KMS-11 (cell line): Measurements from ENCODE around the gene TCTN3.

Experiments
- H2AFZ ChIP-seq: fragments of 200-600 bp; sonication (generic); 2 replicates; pipeline ENCODE4 v1.6.1; 2016; ENCODE audit warnings: antibody characterized with exemption, mixed run types, low read depth
- H3K27ac ChIP-seq: fragments of 200-600 bp; sonication (generic); 2 replicates; pipeline ENCODE4 v1.6.1; 2016; ENCODE audit warnings: mild to moderate bottlenecking, mixed run types
- H3K27me3 ChIP-seq: fragments of 200-600 bp; sonication (generic); 2 replicates; pipeline ENCODE4 v1.6.1; 2017; ENCODE audit warnings: mild to moderate bottlenecking, low read depth, mixed run types, moderate library complexity; ENCODE audit not compliant: insufficient read depth
- H3K36me3 ChIP-seq: fragments of 200-600 bp; sonication (generic); 2 replicates; pipeline ENCODE4 v1.6.1; 2017; ENCODE audit warnings: mild to moderate bottlenecking, mixed run types; ENCODE audit not compliant: insufficient read depth
- H3K4me1 ChIP-seq: fragments of 200-600 bp; sonication (generic); 2 replicates; pipeline ENCODE4 v1.6.1; 2016; ENCODE audit warnings: mild to moderate bottlenecking, low read depth, mixed run types; ENCODE audit not compliant: poor library complexity, severe bottlenecking
- H3K4me2 ChIP-seq: fragments of 200-600 bp; sonication (generic); 2 replicates; pipeline ENCODE4 v1.7.0; 2016; ENCODE audit warnings: mild to moderate bottlenecking, mixed run types
- H3K4me3 ChIP-seq: fragments of 200-600 bp; sonication (generic); IDR thresholded peaks from 2 replicates; pipeline ENCODE4 v1.6.1; 2017; ENCODE audit warnings: low read depth, low read length, mixed read lengths; ENCODE audit not compliant: insufficient read depth
- H3K79me2 ChIP-seq: fragments of 200-600 bp; sonication (generic); 2 replicates; pipeline ENCODE4 v1.6.1; 2016; ENCODE audit warnings: low read depth, mixed run types; ENCODE audit not compliant: insufficient read depth
- H3K9ac ChIP-seq: fragments of 200-600 bp; sonication (generic); 2 replicates; pipeline ENCODE4 v1.6.1; 2016; ENCODE audit warnings: mild to moderate bottlenecking, mixed run types
- H4K20me1 ChIP-seq: fragments of 200-600 bp; sonication (generic); 2 replicates; pipeline ENCODE4 v1.6.1; 2016; ENCODE audit warnings: mild to moderate bottlenecking, mixed run types; ENCODE audit not compliant: insufficient read depth
- TF ChIP-seq, protein P1 (sequence below): fragments of 200-600 bp; sonication (generic); conservative IDR thresholded peaks from 2 replicates; pipeline ENCODE4 v1.6.1; 2017; ENCODE audit warnings: low read depth, mild to moderate bottlenecking, antibody characterized with exemption, low read length, moderate library complexity, mixed read lengths

Gene TCTN3

DNA sequence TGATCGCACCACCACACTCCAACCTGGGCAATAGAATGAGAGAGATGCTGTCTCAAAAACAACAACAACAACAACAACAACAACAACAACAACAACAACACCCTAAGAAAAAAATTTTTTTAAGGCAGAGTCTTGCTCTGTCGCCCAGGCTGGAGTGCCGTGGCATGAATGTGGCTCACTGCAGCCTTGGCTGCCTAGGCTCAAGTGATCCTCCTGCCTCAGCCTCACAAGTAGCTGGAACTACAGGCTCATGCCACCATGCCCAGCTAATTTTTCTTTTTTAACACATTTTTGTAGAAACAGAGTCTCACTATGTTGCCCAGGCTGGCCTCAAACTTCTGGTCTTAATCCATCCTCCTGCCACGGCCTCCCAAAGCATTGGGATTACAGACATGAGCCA lies 55.8 kb downstream of the TCTN3 start:
- no peaks in the 10 kb centered on the region for H3K27me3 ChIP-seq
- H3K4me1 ChIP-seq: no peaks in the 10 kb centered on the region
- no peak overlapping the region for H2AFZ ChIP-seq
- no peak overlapping the region for H3K4me3 ChIP-seq
- H4K20me1 ChIP-seq: no peaks in the 10 kb centered on the region
- no peak overlapping the region for H3K9ac ChIP-seq
- no peak overlapping the region for H3K4me2 ChIP-seq
- no peaks in the 10 kb centered on the region for H3K79me2 ChIP-seq
- TF ChIP-seq, protein P1, sequence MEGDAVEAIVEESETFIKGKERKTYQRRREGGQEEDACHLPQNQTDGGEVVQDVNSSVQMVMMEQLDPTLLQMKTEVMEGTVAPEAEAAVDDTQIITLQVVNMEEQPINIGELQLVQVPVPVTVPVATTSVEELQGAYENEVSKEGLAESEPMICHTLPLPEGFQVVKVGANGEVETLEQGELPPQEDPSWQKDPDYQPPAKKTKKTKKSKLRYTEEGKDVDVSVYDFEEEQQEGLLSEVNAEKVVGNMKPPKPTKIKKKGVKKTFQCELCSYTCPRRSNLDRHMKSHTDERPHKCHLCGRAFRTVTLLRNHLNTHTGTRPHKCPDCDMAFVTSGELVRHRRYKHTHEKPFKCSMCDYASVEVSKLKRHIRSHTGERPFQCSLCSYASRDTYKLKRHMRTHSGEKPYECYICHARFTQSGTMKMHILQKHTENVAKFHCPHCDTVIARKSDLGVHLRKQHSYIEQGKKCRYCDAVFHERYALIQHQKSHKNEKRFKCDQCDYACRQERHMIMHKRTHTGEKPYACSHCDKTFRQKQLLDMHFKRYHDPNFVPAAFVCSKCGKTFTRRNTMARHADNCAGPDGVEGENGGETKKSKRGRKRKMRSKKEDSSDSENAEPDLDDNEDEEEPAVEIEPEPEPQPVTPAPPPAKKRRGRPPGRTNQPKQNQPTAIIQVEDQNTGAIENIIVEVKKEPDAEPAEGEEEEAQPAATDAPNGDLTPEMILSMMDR: no peak
- no peaks in the 10 kb centered on the region for H3K36me3 ChIP-seq
- no peak overlapping the region for H3K27ac ChIP-seq

DNA sequence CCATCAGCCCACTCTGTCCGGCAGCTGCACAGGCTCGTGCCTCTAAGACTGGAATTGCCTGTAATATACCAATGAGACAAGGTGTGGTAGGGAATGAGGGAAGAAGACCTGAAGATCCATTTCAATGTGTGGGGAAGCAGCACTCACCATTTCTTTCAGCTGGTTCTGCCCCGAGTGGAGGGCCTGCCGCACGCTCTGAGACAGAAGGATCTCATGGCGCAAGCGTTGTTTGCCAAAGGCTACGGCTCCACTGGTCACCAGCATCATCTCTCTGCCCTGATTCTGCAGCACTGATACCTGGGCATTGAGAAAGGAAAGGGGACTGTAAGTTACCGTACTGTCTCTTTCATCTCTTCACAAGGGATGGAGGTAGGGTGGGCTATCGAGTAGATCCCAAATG lies 56.6 kb downstream of the TCTN3 start:
- Histone ChIP-seq H3K4me2 (no peak overlapping the region), H3K27me3 (no peaks in the 10 kb centered on the region), H3K36me3 (no peaks in the 10 kb centered on the region), H3K4me3 (no peak overlapping the region), H3K4me1 (no peaks in the 10 kb centered on the region), H2AFZ (no peak overlapping the region), H3K27ac (no peak overlapping the region), H4K20me1 (no peaks in the 10 kb centered on the region), H3K79me2 (no peaks in the 10 kb centered on the region), H3K9ac (no peak overlapping the region)
- TF ChIP-seq, protein P1: no peak

DNA sequence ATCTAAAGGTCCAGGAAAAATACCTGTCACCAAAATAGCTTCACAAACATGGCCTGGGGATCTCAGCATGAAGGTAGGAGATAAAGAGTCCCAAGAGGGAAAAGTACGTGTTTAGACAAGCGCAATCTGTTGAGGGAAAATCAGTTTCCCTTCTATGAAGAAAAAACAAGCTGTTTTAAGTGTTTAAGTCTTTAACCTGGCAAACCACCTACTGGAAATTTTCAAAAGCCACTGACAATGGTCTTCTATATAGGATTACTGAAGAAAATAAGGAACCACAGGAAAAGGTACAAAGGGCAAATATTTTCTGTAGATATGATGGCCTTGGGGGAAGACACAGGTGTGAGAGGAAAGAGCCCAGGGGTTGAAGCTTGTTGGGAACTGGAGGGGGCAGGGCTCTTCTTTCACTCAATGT lies 58.4 kb downstream of the TCTN3 start:
- TF ChIP-seq, protein P1: no peak
- Histone ChIP-seq H3K79me2 (no peaks in the 10 kb centered on the region), H3K36me3 (no peaks in the 10 kb centered on the region), H3K4me1 (no peaks in the 10 kb centered on the region), H3K27ac (no peak overlapping the region), H2AFZ (no peak overlapping the region), H3K9ac (no peak overlapping the region), H4K20me1 (no peaks in the 10 kb centered on the region), H3K4me2 (no peak overlapping the region), H3K27me3 (no peaks in the 10 kb centered on the region), H3K4me3 (no peak overlapping the region)

DNA sequence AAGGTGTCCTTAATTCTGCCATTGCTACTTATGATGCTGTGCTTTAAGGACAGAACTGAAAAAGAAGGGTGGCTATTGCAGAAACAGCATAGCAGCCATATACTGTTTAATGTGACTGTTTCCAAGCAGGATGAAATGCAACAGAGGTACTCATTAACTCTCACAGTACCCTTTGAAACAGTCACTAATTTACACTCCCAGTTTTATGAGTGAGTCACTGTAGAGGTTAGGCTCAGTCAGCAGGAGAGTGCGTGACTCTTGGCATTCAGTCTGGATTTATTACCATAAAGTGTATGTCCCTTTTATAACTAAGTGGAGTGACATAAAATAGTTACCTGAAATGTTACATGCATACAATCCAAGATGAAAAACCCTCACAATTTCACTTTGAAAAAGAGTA lies 64.9 kb downstream of the TCTN3 start:
- no peak overlapping the region for H2AFZ ChIP-seq
- H4K20me1 ChIP-seq: no peaks in the 10 kb centered on the region
- H3K4me2 ChIP-seq: no peak overlapping the region
- TF ChIP-seq, protein P1: no peak
- H3K9ac ChIP-seq: no peak overlapping the region
- no peaks in the 10 kb centered on the region for H3K4me1 ChIP-seq
- H3K4me3 ChIP-seq: no peak overlapping the region
- no peaks in the 10 kb centered on the region for H3K79me2 ChIP-seq
- H3K36me3 ChIP-seq: no peaks in the 10 kb centered on the region
- H3K27me3 ChIP-seq: no peaks in the 10 kb centered on the region
- H3K27ac ChIP-seq: no peak overlapping the region
